Measurements from ENCODE around the gene GPATCH3.
A peak's percentile ranks its signal among the peaks of the same experiment; 100 is the strongest.

Gene GPATCH3

DNA sequence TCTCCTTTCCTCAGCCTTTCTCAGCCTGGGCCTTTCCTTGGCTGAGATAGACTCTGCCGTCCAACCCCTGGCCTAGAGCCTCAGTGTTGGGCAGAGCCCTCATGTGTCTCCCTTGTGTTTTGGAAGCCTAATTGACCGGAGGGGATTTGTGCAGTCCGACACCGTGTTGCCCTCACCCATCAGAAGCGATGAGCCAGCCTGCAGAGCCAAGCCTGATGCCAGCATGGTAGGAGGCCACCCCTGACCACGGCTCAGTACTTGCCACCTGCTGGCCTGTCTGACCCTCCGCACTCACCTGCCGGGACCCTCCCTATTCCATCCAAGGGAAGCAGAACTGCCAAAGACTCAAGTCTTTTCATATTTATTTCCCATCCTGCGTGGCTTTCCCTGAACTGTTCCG is 46.7 kb downstream of the GPATCH3 start:
- Histone ChIP-seq H3K27ac (ENCODE audit: poor library complexity, severe bottlenecking) (peak overlapping the region; percentile 98), H3K27me3 (ENCODE audit: insufficient read depth, poor library complexity, severe bottlenecking) (no peaks in the 10 kb centered on the region), H3K4me1 (ENCODE audit: insufficient read depth, poor library complexity, severe bottlenecking) (peaks cover 45% of the 10 kb centered on the region), H3K9me3 (ENCODE audit: severe bottlenecking) (no peaks in the 10 kb centered on the region), H3K36me3 (ENCODE audit: low read depth) (peaks cover 40% of the 10 kb centered on the region), H3K4me3 (ENCODE audit: severe bottlenecking) (no peak overlapping the region)
- DNase-seq (ENCODE audit: low spot score) (no peak), ATAC-seq (ENCODE audit: low read depth) (no peak)
- TF ChIP-seq, protein P1, sequence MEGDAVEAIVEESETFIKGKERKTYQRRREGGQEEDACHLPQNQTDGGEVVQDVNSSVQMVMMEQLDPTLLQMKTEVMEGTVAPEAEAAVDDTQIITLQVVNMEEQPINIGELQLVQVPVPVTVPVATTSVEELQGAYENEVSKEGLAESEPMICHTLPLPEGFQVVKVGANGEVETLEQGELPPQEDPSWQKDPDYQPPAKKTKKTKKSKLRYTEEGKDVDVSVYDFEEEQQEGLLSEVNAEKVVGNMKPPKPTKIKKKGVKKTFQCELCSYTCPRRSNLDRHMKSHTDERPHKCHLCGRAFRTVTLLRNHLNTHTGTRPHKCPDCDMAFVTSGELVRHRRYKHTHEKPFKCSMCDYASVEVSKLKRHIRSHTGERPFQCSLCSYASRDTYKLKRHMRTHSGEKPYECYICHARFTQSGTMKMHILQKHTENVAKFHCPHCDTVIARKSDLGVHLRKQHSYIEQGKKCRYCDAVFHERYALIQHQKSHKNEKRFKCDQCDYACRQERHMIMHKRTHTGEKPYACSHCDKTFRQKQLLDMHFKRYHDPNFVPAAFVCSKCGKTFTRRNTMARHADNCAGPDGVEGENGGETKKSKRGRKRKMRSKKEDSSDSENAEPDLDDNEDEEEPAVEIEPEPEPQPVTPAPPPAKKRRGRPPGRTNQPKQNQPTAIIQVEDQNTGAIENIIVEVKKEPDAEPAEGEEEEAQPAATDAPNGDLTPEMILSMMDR (IDR thresholded peaks at IDR 0.05; ENCODE audit: poor library complexity, severe bottlenecking), result no peak

DNA sequence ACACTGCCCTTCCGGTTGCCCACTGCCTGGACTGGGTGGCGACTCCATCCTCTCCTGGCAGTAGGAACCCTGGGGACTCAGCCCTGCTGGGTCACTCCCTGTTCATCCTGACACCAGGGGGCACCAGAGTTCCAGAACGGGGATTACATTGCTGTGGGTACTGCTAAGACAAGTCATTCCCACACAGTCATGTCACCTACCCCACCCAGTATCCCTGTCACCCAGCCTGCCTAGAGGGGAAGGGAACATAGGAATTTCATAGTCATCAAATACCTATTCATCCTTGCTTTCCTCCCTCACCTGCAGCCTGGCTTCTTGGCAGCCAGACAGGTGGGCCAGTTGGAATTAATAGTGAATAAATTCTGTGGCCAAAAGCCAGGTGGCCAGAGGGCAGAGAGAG is 47.1 kb downstream of the GPATCH3 start:
- peaks cover 45% of the 10 kb centered on the region for H3K4me1 ChIP-seq (ENCODE audit: insufficient read depth, poor library complexity, severe bottlenecking)
- DNase-seq (ENCODE audit: low spot score) (peak; percentile 92), ATAC-seq (ENCODE audit: low read depth) (peak; percentile 71)
- H3K9me3 ChIP-seq (ENCODE audit: severe bottlenecking), result no peaks in the 10 kb centered on the region
- peak overlapping the region; percentile 98 for H3K27ac ChIP-seq (ENCODE audit: poor library complexity, severe bottlenecking)
- no peak overlapping the region for H3K4me3 ChIP-seq (ENCODE audit: severe bottlenecking)
- peaks cover 40% of the 10 kb centered on the region for H3K36me3 ChIP-seq (ENCODE audit: low read depth)
- TF ChIP-seq, protein P1 (IDR thresholded peaks at IDR 0.05; ENCODE audit: poor library complexity, severe bottlenecking), result peak; percentile 95
- H3K27me3 ChIP-seq (ENCODE audit: insufficient read depth, poor library complexity, severe bottlenecking), result no peaks in the 10 kb centered on the region

DNA sequence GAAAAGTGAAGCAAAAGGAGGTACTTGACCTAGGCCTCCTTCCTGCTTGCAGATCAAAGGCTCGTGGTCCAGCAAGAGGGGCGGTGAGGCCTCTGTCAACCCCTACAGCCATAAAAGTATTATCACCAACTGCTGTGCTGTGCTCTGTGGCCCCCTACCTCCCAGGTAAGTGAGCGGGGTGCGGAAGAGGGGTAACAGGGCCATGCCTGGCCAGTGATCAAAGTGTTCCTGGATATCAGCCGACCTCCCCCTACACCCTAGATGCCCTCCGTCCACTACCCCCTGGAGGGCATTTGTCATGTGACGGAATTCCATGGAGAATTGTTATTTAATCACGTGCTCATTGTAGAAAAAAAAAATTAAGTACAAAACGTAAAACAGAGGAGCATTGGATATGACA is 47.6 kb downstream of the GPATCH3 start:
- H3K36me3 ChIP-seq (ENCODE audit: low read depth), result peaks cover 43% of the 10 kb centered on the region
- H3K27ac ChIP-seq (ENCODE audit: poor library complexity, severe bottlenecking), result peak overlapping the region; percentile 98

DNA sequence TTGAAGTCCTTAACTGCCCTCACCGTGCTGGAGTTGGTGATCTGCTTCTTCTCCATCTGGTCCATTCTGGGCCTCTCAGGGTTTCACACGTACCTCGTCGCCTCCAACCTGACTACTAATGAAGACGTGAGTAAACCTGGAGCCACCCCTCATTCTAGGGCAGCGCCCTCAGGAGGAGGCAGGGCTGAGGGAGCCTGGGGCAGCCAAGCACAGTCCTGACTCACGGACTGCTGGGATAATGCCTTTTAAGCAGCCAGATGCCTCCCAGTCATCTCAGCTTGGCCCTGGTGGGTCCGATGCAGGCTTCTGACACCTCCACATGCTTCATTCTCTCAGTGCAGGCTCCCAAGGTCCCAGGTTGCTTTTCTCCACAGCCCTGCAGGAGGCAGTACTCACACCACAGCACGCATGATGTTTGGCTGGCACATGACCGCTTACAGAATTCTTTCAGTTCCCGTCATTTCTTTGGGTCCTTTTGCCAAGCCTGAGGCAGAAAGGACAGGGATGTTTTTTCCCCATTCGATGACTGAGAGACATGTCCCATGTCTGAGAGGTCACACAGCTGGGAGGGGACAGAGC is 49.1 kb downstream of the GPATCH3 start:
- Histone ChIP-seq H3K27me3 (ENCODE audit: insufficient read depth, poor library complexity, severe bottlenecking) (no peaks in the 10 kb centered on the region), H3K36me3 (ENCODE audit: low read depth) (peaks cover 52% of the 10 kb centered on the region), H3K9me3 (ENCODE audit: severe bottlenecking) (no peaks in the 10 kb centered on the region), H3K4me1 (ENCODE audit: insufficient read depth, poor library complexity, severe bottlenecking) (peaks cover 42% of the 10 kb centered on the region), H3K4me3 (ENCODE audit: severe bottlenecking) (no peak overlapping the region), H3K27ac (ENCODE audit: poor library complexity, severe bottlenecking) (no peak overlapping the region)
- no peak for DNase-seq (ENCODE audit: low spot score)
- ATAC-seq (ENCODE audit: low read depth), result no peak
- TF ChIP-seq, protein P1 (IDR thresholded peaks at IDR 0.05; ENCODE audit: poor library complexity, severe bottlenecking), result peak; percentile 6

More for the DNA sequence above, 47.6 kb downstream of the GPATCH3 start:
- Histone ChIP-seq H3K4me1 (ENCODE audit: insufficient read depth, poor library complexity, severe bottlenecking) (peaks cover 43% of the 10 kb centered on the region), H3K4me3 (ENCODE audit: severe bottlenecking) (no peak overlapping the region), H3K9me3 (ENCODE audit: severe bottlenecking) (no peaks in the 10 kb centered on the region), H3K27me3 (ENCODE audit: insufficient read depth, poor library complexity, severe bottlenecking) (no peaks in the 10 kb centered on the region)
- no peak for ATAC-seq (ENCODE audit: low read depth)
- TF ChIP-seq, protein P1 (IDR thresholded peaks at IDR 0.05; ENCODE audit: poor library complexity, severe bottlenecking), result no peak
- DNase-seq (ENCODE audit: low spot score), result no peak

Measured in RWPE2 (cell line).